Measurements from ENCODE around the gene LMO3. TPM values are rescaled to one million over a fixed set of nuclear protein-coding genes. Genes with fewer than 3 reads are reported as not detected.

LMO3 gene
- total and polyA plus RNA-seq, 2 donors (not counting 3 experiments of a cell fraction or from before 2014, with no cell fraction given), result not detected

DNA sequence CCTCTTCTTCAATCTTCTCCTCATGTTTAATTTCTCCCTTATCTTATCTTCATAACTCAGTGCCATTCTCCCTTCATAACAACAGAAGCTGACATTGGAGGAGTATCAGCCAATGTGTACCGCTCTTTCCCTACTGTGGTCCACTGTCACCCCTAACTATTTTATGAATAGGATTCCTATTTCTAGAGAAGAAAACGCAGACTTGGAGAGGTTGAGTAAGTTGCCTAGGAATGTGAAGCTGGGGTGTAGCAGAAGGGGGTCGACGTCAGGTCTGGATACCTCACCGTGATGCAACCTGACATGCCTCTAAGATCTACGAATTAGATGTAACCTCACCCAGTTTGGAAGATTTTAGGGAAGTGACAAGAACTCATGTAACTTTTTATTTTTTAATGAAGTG, 17.1 kb downstream of the LMO3 start:
- intact Hi-C loops (cut with micrococcal nuclease) (no loop called here), dilution Hi-C loops (cut with MboI; ENCODE audit: extremely low pct_ligation_motif_present, low sequenced_read_pairs) (no loop called here)
- CTCF ChIA-PET, result no interaction called here
- TF ChIP-seq MYC (IDR thresholded peaks at IDR 0.05; ENCODE audit: low read depth, low read length) (no peak), POLR2AphosphoS5 (IDR thresholded peaks at IDR 0.05; ENCODE audit: insufficient read depth, low read depth, low read length) (no peak), GATA2 (IDR thresholded peaks at IDR 0.05; ENCODE audit: insufficient read depth, insufficient read length, low read depth, low read length) (no peak), EZH2 (IDR thresholded peaks at IDR 0.05; ENCODE audit: borderline replicate concordance, low read depth, low read length, severe bottlenecking) (no peak), POLR2A (IDR thresholded peaks at IDR 0.05; ENCODE audit: low read depth, low read length) (no peak)
- TF ChIP-seq, protein P1, sequence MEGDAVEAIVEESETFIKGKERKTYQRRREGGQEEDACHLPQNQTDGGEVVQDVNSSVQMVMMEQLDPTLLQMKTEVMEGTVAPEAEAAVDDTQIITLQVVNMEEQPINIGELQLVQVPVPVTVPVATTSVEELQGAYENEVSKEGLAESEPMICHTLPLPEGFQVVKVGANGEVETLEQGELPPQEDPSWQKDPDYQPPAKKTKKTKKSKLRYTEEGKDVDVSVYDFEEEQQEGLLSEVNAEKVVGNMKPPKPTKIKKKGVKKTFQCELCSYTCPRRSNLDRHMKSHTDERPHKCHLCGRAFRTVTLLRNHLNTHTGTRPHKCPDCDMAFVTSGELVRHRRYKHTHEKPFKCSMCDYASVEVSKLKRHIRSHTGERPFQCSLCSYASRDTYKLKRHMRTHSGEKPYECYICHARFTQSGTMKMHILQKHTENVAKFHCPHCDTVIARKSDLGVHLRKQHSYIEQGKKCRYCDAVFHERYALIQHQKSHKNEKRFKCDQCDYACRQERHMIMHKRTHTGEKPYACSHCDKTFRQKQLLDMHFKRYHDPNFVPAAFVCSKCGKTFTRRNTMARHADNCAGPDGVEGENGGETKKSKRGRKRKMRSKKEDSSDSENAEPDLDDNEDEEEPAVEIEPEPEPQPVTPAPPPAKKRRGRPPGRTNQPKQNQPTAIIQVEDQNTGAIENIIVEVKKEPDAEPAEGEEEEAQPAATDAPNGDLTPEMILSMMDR (IDR thresholded peaks at IDR 0.05; ENCODE audit: extremely low read depth in 1 of 2, insufficient read depth in 1 of 2, low read depth in 1 of 2, low read length in 2 of 2), result no peak
- H3K4me3 ChIP-seq (replicated peaks in 1 of 3; ENCODE audit: insufficient read depth in 1 of 3, low read depth in 1 of 3, low read length in 3 of 3), result no peak overlapping the region
- H3K36me3 ChIP-seq (ENCODE audit: control insufficient read depth in 2 of 2, extremely low read depth in 1 of 2, insufficient read depth in 2 of 2, low read length in 2 of 2), result no peaks in the 10 kb centered on the region
- POLR2A ChIA-PET, result no interaction called here
- H3K9me1 ChIP-seq (replicated peaks; ENCODE audit: control insufficient read depth, extremely low read depth, insufficient read depth, low read length), result no peaks in the 10 kb centered on the region
- DNase-seq (ENCODE audit: low read depth, low spot score) (no peak), FAIRE-seq (no peak)
- no peaks in the 10 kb centered on the region for H3K79me2 ChIP-seq (ENCODE audit: control insufficient read depth, insufficient read depth, low read length)
- no peaks in the 10 kb centered on the region for H4K20me1 ChIP-seq (replicated peaks; ENCODE audit: control insufficient read depth, extremely low read depth, insufficient read depth, low read length)
- H2AFZ ChIP-seq (ENCODE audit: low read depth, low read length), result no peak overlapping the region
- no TSS peak for BruUV-seq (replicated peaks)
- H3K4me2 ChIP-seq (ENCODE audit: insufficient read depth, low read length), result no peak overlapping the region
- no peak overlapping the region for H3K9ac ChIP-seq (replicated peaks; ENCODE audit: extremely low read depth, insufficient read depth, low read length)
- H3K9me3 ChIP-seq (replicated peaks; ENCODE audit: control insufficient read depth, insufficient read depth, low read length), result no peaks in the 10 kb centered on the region
- H3K27me3 ChIP-seq (ENCODE audit: control insufficient read depth in 2 of 2, insufficient read depth in 2 of 2, low read length in 2 of 2), result no peaks in the 10 kb centered on the region
- no peak overlapping the region for H3K27ac ChIP-seq (ENCODE audit: insufficient read depth, low read depth, low read length)
- H3K4me1 ChIP-seq (ENCODE audit: control insufficient read depth, extremely low read depth, insufficient read depth, low read length), result no peaks in the 10 kb centered on the region

DNA sequence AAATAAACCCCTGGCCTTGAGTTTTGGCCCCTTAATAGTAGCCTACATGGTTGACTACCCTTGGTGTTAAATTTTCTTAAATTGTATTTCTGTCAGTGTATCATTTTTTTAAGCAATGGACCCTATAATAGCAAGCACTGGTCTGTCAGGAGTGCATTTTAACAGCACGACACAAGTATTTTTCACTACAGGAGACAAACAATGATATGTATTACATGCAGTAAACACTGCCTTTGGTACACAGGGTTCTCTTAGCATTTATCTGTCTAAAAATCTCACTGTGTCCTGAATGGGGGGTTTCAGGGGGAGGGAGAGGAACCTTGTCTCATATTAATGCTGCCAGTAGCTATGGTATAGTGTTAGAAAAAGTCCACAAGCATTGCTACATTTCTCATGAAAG, 18.4 kb downstream of the LMO3 start:
- no peaks in the 10 kb centered on the region for H3K36me3 ChIP-seq (ENCODE audit: control insufficient read depth in 2 of 2, extremely low read depth in 1 of 2, insufficient read depth in 2 of 2, low read length in 2 of 2)
- H3K27me3 ChIP-seq (ENCODE audit: control insufficient read depth in 2 of 2, insufficient read depth in 2 of 2, low read length in 2 of 2), result no peaks in the 10 kb centered on the region
- no peak for FAIRE-seq
- H4K20me1 ChIP-seq (replicated peaks; ENCODE audit: control insufficient read depth, extremely low read depth, insufficient read depth, low read length), result no peaks in the 10 kb centered on the region
- H2AFZ ChIP-seq (ENCODE audit: low read depth, low read length), result no peak overlapping the region
- BruUV-seq (replicated peaks), result no TSS peak
- no peak overlapping the region for H3K27ac ChIP-seq (ENCODE audit: insufficient read depth, low read depth, low read length)
- no peak overlapping the region for H3K4me3 ChIP-seq (replicated peaks in 1 of 3; ENCODE audit: insufficient read depth in 1 of 3, low read depth in 1 of 3, low read length in 3 of 3)
- no peak for DNase-seq (ENCODE audit: low read depth, low spot score)
- H3K9me3 ChIP-seq (replicated peaks; ENCODE audit: control insufficient read depth, insufficient read depth, low read length), result no peaks in the 10 kb centered on the region
- no peaks in the 10 kb centered on the region for H3K4me1 ChIP-seq (ENCODE audit: control insufficient read depth, extremely low read depth, insufficient read depth, low read length)
- no peaks in the 10 kb centered on the region for H3K79me2 ChIP-seq (ENCODE audit: control insufficient read depth, insufficient read depth, low read length)
- intact Hi-C loops (cut with micrococcal nuclease) (no loop called here), dilution Hi-C loops (cut with MboI; ENCODE audit: extremely low pct_ligation_motif_present, low sequenced_read_pairs) (no loop called here)
- CTCF ChIA-PET, result no interaction called here
- POLR2A ChIA-PET, result no interaction called here
- no peak overlapping the region for H3K4me2 ChIP-seq (ENCODE audit: insufficient read depth, low read length)
- H3K9ac ChIP-seq (replicated peaks; ENCODE audit: extremely low read depth, insufficient read depth, low read length), result no peak overlapping the region
- TF ChIP-seq MYC (IDR thresholded peaks at IDR 0.05; ENCODE audit: low read depth, low read length) (no peak), EZH2 (IDR thresholded peaks at IDR 0.05; ENCODE audit: borderline replicate concordance, low read depth, low read length, severe bottlenecking) (no peak), GATA2 (IDR thresholded peaks at IDR 0.05; ENCODE audit: insufficient read depth, insufficient read length, low read depth, low read length) (no peak), POLR2A (IDR thresholded peaks at IDR 0.05; ENCODE audit: low read depth, low read length) (no peak), JUN (IDR thresholded peaks at IDR 0.05; ENCODE audit: borderline replicate concordance, insufficient read depth, insufficient read length, low read depth) (no peak), POLR2AphosphoS5 (IDR thresholded peaks at IDR 0.05; ENCODE audit: insufficient read depth, low read depth, low read length) (no peak), FOS (IDR thresholded peaks at IDR 0.05; ENCODE audit: borderline replicate concordance, insufficient read depth, low read length) (no peak)
- TF ChIP-seq, protein P1 (IDR thresholded peaks at IDR 0.05; ENCODE audit: extremely low read depth in 1 of 2, insufficient read depth in 1 of 2, low read depth in 1 of 2, low read length in 2 of 2), result no peak
- TF ChIP-seq, protein P2, sequence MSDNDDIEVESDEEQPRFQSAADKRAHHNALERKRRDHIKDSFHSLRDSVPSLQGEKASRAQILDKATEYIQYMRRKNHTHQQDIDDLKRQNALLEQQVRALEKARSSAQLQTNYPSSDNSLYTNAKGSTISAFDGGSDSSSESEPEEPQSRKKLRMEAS (IDR thresholded peaks at IDR 0.05; ENCODE audit: insufficient read depth, insufficient read length), result no peak
- no peaks in the 10 kb centered on the region for H3K9me1 ChIP-seq (replicated peaks; ENCODE audit: control insufficient read depth, extremely low read depth, insufficient read depth, low read length)

Data from endothelial cell of umbilical vein (primary cell).